SU-DHL-6 (cell line): ENCODE results near the gene OTC.

Experiments
- CTCF ChIP-seq: fragments of 200-600 bp; sonication (generic); IDR thresholded peaks from one replicate; pipeline ENCODE4 v1.5.1; 2017; ENCODE audit warnings: antibody characterized with exemption, mild to moderate bottlenecking, low read length, moderate library complexity; ENCODE audit not compliant: insufficient read depth, poor library complexity, severe bottlenecking
- EZH2phosphoT487 ChIP-seq: fragments of 200-600 bp; sonication (generic), shearing (Covaris generic); conservative IDR thresholded peaks from 2 replicates; pipeline ENCODE4 v1.6.1; 2018; ENCODE audit warnings: mild to moderate bottlenecking, antibody characterized with exemption, low read length, moderate library complexity, mixed read lengths

DNA sequence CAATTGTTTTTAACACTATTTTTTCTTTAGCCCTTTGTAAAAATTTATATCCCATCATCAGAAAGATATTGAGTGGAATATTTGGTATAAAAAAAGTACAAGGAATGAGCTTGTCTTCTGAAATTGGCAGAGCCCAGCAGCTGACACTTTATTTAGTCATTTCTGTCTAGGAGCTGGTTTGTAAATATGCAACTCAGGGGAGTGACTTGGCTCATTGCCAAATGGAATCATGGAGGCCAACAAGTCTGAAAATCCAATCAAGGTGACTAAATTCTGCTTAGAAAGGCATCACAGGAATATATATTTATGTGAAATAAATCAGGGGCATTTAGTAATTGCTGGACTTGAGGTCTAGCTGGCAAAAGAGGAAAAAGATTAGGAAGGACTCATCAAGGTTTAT is 74.4 kb downstream of the OTC start:
- TF ChIP-seq CTCF, result no peak
- TF ChIP-seq EZH2phosphoT487, result no peak
